HG02870 (cell line): ENCODE measurements around the gene AFF3.

Experiments
- ATAC-seq: cut with Tn5 transposase; IDR thresholded peaks from one replicate; pipeline ENCODE4 v1.9.1; 2021; ENCODE audit warnings: mild to moderate bottlenecking, moderate library complexity; ENCODE audit not compliant: unreplicated experiment

AFF3 gene

GRCh38 chr2:99864561-99865553, 277.5 kb downstream of the AFF3 start:
- no peak for ATAC-seq

- ATAC-seq, result no peak
These were observed 278.5 kb downstream of the AFF3 start for GRCh38 chr2:99863903-99864270.

- ATAC-seq, result no peak
These were observed 279.0 kb downstream of the AFF3 start for GRCh38 chr2:99863236-99863902.

GRCh38 chr2:99862566-99862965, 279.8 kb downstream of the AFF3 start:
- no peak for ATAC-seq

GRCh38 chr2:99861376-99861760, 281.0 kb downstream of the AFF3 start:
- peak; percentile 47 for ATAC-seq

- ATAC-seq, result no peak
These were observed 281.5 kb downstream of the AFF3 start for GRCh38 chr2:99860720-99861375.

GRCh38 chr2:99858951-99859596, 283.3 kb downstream of the AFF3 start:
- ATAC-seq, result no peak

- ATAC-seq, result no peak
These were observed 284.4 kb downstream of the AFF3 start for GRCh38 chr2:99857867-99858444.

GRCh38 chr2:99857372-99857771, 285.0 kb downstream of the AFF3 start:
- no peak for ATAC-seq

- no peak for ATAC-seq
These were observed 286.3 kb downstream of the AFF3 start for GRCh38 chr2:99856119-99856518.

GRCh38 chr2:99854236-99854852, 288.0 kb downstream of the AFF3 start:
- no peak for ATAC-seq

GRCh38 chr2:99852956-99853355, 289.4 kb downstream of the AFF3 start:
- ATAC-seq, result no peak

GRCh38 chr2:99852376-99852934, 289.9 kb downstream of the AFF3 start:
- no peak for ATAC-seq

- no peak for ATAC-seq
These were observed 290.6 kb downstream of the AFF3 start for GRCh38 chr2:99851811-99852210.

- no peak for ATAC-seq
These were observed 291.3 kb downstream of the AFF3 start for GRCh38 chr2:99851089-99851488.

- no peak for ATAC-seq
These were observed 292.2 kb downstream of the AFF3 start for GRCh38 chr2:99850084-99850710.

- no peak for ATAC-seq
These were observed 295.8 kb downstream of the AFF3 start for GRCh38 chr2:99846462-99847107.

GRCh38 chr2:99845296-99845695, 297.1 kb downstream of the AFF3 start:
- ATAC-seq, result no peak

GRCh38 chr2:99842451-99842850, 299.9 kb downstream of the AFF3 start:
- ATAC-seq, result no peak
